ENCODE measurements around the gene SLX4. TPM values are rescaled to one million over a fixed set of nuclear protein-coding genes. Genes with fewer than 3 reads are reported as not detected.

Gene SLX4
- total and polyA plus RNA-seq, 9 of the 15 experiments (the other 6 are each of a cell fraction or from before 2014, with no cell fraction given): 0.29 to 7.9 (median 3.8) TPM

DNA sequence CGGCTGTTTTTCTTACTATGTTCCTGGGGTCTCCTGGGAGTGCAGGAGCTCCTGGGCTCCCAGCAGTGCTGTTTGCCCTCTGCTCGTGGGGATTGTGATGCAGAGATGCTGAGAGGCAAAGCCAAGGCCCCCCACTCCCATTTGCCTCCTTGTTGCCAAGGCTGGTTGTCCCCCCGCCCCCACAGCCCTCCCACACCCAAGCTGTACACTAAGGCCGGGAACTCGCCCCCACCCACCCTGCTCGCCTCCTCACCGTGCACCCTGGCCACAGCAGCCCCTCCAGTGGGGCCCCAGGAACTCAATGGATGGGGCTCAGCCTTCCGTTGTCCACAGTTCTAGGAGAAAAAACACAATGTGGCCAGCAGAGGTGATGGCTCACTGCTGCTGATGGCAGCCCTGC is 44.4 kb downstream of the SLX4 start (continued):
- TF ChIP-seq KAT7 (CRISPR knock-in tag; IDR thresholded peaks at IDR 0.05; ENCODE audit: borderline replicate concordance): no peak
- no peak for TF ChIP-seq SLC30A9 (CRISPR knock-in tag; IDR thresholded peaks at IDR 0.05)
- TF ChIP-seq HMGN3 (IDR thresholded peaks at IDR 0.05; ENCODE audit: borderline replicate concordance, extremely low read depth, insufficient read length, low read depth, low read length): no peak
- TF ChIP-seq CBFB (CRISPR knock-in tag; IDR thresholded peaks at IDR 0.05): no peak
- TF ChIP-seq HNRNPH1 (optimal IDR thresholded peaks at IDR 0.05; ENCODE audit: low read depth, low read length): no peak

DNA sequence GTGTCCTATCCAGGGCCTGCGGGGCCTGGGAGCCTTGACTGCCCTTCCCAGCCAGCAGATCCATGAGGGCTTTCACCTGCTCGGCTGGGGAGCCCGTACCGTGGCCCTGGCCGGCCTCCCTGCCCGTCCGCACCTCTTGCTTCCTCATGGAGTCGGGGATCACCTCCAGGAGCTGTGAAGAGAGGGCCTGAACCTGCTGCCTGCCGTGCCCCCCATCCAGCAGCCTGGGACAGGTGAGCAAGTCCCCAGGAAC is 46.6 kb downstream of the SLX4 start:
- peaks cover 36 to 44% of the 10 kb centered on the region in 2 experiments for H3K27me3 ChIP-seq (ENCODE audit: control insufficient read depth in 2 of 2, insufficient read depth in 2 of 2, low read length in 2 of 2)
- no peak overlapping the region for H3K4me2 ChIP-seq (ENCODE audit: insufficient read depth, low read length)
- CTCF ChIA-PET (ENCODE audit: low intra/inter-chr PET ratio): no interaction called here
- H3K36me3 ChIP-seq (ENCODE audit: control insufficient read depth, insufficient read depth, low read length): no peaks in the 10 kb centered on the region
- no peaks in the 10 kb centered on the region for H3K79me2 ChIP-seq (ENCODE audit: control insufficient read depth, insufficient read depth, low read length)
- POLR2A ChIA-PET: no interaction called here
- peaks cover 7% of the 10 kb centered on the region; the same call in 1 of the 2 replicates for H4K20me1 ChIP-seq (replicated peaks; ENCODE audit: control insufficient read depth, insufficient read depth, low read length)
- no TSS peak for BruUV-seq (replicated peaks)
- WGBS (ENCODE audit: insufficient coverage, low coverage, missing lambda C conversion rate): 7% methylated on average over 9 of the region's 9 CpGs
- no peak overlapping the region for H3K27ac ChIP-seq (ENCODE audit: extremely low read depth, low read depth, low read length)
- FAIRE-seq (no peak), ATAC-seq (no peak), DNase-seq (ENCODE audit: extremely low read depth in 1 of 4, low spot score in 3 of 4) (no peak)
- no peaks in the 10 kb centered on the region for H3K9me1 ChIP-seq (ENCODE audit: control insufficient read depth, insufficient read depth, low read length)
- H3K9ac ChIP-seq (ENCODE audit: insufficient read depth in 1 of 2, low read depth in 2 of 2, low read length in 2 of 2): no peak overlapping the region; a peak in 1 of 4 replicates
- H3K4me1 ChIP-seq (replicated peaks in 1 of 2; ENCODE audit: control insufficient read depth in 2 of 2, insufficient read depth in 2 of 2, low read length in 2 of 2): peaks cover 0 to 26% of the 10 kb centered on the region in 2 experiments; a peak in 2 of 5 replicates
- H3K4me3 ChIP-seq: no peak overlapping the region
- H3K9me3 ChIP-seq (replicated peaks; ENCODE audit: control insufficient read depth, insufficient read depth, low read depth, low read length): no peaks in the 10 kb centered on the region
- intact Hi-C loops (cut with micrococcal nuclease) (no loop called here), in situ Hi-C loops (cut with MboI) (no loop called here)
- H2AFZ ChIP-seq (ENCODE audit: low read depth, low read length): no peak overlapping the region
- TF ChIP-seq, protein P1, sequence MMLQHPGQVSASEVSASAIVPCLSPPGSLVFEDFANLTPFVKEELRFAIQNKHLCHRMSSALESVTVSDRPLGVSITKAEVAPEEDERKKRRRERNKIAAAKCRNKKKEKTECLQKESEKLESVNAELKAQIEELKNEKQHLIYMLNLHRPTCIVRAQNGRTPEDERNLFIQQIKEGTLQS (IDR thresholded peaks at IDR 0.05): no peak
- TF ChIP-seq, protein P1 (CRISPR knock-in tag; conservative IDR thresholded peaks at IDR 0.05): no peak
- TF ChIP-seq, protein P2, sequence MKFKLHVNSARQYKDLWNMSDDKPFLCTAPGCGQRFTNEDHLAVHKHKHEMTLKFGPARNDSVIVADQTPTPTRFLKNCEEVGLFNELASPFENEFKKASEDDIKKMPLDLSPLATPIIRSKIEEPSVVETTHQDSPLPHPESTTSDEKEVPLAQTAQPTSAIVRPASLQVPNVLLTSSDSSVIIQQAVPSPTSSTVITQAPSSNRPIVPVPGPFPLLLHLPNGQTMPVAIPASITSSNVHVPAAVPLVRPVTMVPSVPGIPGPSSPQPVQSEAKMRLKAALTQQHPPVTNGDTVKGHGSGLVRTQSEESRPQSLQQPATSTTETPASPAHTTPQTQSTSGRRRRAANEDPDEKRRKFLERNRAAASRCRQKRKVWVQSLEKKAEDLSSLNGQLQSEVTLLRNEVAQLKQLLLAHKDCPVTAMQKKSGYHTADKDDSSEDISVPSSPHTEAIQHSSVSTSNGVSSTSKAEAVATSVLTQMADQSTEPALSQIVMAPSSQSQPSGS (CRISPR knock-in tag; IDR thresholded peaks at IDR 0.05): no peak
- TF ChIP-seq MTF1 (CRISPR knock-in tag; IDR thresholded peaks at IDR 0.05; ENCODE audit: borderline replicate concordance) (no peak), ZNF23 (CRISPR knock-in tag; IDR thresholded peaks at IDR 0.05) (no peak), HDAC3 (IDR thresholded peaks at IDR 0.05; ENCODE audit: borderline replicate concordance, partially characterized antibody) (no peak)
- TF ChIP-seq, protein P3, sequence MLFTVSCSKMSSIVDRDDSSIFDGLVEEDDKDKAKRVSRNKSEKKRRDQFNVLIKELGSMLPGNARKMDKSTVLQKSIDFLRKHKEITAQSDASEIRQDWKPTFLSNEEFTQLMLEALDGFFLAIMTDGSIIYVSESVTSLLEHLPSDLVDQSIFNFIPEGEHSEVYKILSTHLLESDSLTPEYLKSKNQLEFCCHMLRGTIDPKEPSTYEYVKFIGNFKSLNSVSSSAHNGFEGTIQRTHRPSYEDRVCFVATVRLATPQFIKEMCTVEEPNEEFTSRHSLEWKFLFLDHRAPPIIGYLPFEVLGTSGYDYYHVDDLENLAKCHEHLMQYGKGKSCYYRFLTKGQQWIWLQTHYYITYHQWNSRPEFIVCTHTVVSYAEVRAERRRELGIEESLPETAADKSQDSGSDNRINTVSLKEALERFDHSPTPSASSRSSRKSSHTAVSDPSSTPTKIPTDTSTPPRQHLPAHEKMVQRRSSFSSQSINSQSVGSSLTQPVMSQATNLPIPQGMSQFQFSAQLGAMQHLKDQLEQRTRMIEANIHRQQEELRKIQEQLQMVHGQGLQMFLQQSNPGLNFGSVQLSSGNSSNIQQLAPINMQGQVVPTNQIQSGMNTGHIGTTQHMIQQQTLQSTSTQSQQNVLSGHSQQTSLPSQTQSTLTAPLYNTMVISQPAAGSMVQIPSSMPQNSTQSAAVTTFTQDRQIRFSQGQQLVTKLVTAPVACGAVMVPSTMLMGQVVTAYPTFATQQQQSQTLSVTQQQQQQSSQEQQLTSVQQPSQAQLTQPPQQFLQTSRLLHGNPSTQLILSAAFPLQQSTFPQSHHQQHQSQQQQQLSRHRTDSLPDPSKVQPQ (CRISPR knock-in tag; IDR thresholded peaks at IDR 0.05; ENCODE audit: borderline replicate concordance): no peak
